Measurements from ENCODE around the gene KAT7.

Gene KAT7

DNA sequence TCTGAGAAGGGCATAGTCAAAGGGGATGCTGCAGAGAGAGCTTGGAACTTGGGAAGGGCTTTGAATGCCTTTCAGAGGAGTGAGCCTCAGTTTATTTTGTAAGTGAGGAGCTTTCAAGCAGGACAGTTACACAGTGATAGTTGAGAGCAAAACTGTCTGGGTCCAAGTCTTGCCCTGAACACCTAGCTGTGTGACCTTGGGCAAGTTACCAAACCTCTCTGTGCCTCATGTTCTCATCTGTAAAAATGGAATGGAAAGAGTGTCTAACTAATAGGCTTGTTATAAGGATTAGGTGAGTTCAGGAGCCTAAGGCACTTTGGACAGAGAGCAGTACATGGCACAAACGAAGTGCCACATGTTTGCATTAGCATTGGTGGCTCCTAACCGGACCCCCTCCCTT lies 86.4 kb downstream of the KAT7 start:
- DNase-seq = no peak

DNA sequence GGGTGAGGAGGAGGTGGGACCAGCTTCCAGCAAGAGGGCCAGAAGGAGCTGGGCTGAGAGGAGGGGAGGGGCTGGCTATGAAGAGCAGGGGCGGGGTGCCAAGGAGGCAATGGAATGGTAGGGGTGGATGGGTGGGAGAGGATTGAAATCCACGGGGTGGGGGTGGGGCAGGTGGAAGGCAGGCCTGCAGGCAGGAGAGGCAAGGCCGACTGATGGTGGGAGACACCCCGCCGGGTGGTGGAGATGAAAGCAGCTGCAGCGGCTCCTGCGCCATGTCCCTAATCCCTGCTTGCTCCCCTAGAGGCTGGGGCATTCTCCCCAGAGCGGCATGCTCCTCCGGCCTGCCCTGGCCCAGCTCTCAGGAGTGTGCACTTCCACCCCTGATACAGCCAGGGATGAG lies 87.2 kb downstream of the KAT7 start:
- no peak for DNase-seq

DNA sequence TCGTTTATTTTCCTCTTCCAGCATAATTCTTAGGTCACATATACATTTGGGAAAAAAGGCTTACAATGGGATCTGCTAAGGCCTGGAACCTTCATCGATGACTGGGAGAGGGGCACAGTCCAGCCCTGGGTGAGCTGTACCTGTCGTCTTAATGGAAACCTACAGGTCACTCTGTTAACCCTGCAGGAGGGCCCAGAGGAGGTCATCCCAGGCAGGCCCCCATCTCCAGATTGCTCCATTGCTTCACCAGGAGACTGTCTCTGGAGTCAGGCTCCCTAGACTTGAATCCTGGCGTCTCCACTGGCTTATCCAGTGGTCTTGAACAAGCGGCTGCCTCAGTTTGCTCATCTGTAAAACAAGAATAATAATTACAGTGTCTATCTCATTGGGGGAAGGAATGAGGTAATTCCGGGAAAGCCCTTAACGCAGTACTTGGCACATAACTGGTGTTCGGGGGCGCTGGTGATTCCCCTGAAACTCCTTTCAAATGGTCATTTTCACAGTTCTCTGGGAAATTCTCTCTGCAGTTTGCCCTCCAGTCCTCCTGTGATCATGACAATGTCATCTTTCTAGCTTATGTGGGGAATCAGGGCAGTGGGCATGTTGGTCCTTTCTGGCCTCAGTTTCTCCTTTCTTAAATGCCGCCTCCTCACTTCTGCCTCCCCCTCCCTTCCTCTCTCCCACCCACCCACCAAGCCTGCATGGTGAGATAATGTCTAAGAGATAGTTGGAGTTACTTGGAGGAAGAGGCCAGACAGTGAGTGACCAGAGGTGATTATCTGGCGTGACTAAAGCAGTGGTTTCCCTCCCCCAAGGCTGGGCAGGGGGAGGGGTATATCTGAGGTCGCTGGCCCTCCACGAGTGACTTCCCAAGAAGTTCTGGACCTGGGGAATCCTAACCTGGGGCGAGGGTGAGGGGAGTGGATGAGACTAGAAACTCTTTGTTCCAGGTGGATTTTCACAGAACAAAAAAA lies 90.7 kb downstream of the KAT7 start:
- DNase-seq = no peak

DNA sequence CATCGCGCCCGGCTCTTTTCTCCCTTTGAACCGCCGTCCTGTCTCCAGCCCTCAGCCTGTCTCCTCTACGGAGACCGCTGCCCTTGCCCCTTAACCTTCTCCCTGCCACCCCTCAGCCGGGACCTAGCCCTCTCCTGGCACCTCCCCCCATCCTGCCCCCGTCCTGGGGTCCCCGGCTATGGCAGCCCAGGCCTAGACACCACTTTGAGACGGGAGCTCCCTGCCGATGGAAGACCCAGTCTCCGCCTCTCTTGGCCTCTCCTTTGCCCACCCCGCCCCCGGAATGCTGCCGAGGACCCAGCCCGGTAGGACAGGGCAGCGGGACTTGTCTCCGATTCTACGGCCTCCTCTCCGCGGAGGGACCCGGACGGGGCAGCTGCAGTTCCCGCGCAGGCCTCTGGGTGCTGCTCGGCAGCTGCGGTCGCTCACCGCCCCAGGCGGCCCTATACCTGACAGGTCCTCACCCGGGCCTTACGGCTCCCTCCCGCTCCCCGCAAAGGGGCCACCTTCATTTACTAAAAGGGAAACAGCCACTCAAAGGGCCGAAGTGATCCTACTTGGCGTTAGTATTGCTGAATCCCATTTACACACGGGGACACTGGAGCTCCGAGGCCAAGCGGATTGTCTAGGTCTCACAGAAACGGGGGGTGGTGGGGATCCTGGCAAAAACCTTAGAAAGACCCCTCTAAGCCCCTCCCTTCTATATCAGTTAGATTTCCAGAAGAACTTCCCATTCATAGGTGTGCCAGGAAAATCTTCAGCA lies 92.0 kb downstream of the KAT7 start:
- DNase-seq = no peak

DNA sequence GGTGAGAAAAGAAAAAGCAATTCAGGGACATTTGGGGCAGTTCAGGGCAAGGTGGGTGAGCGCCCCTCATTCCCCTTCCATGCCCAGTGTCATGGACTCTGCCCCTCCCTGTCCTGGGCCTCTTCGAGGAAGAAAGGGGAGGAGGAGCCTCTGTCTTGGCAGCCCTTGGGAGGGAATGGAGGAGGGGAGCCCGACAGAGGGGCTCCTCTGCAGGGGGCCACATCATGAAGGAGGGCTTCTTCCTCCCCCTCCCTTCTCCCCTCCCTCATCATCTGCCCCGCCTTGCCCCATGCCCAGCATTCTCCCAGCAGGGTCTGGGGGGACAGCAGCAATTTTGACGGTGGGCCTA lies 92.5 kb downstream of the KAT7 start:
- DNase-seq = no peak

DNA sequence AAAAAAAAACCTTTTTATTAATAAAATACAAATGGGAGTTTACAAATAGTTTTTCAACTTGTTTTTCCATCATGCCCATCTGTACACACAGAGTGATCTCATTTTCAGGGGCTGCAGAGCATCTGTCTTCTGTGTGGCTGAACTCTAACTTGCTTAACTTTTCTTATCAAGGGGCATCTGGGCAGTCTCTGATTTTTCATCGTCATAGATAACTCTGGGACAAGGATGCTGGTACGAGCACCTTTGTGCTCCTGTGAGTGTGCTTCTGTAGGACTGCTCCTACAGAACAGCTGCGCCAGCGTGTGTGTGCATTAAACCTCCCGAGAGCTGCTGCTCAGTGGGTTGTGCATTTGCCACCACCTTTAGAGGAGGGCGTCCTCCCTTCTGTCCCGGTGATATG lies 94.0 kb downstream of the KAT7 start:
- no peak for DNase-seq
